ENCODE measurements around the gene FAM163A.
"Not testable (repeated sequence)": the region's sequence is repeated elsewhere in the genome, so short reads cannot be mapped to it uniquely, and the experiment has no call there.

The FAM163A gene

GRCh38 chr1:179831852-179832699 lies 89.0 kb downstream of the FAM163A start:
- peak overlapping the region; percentile 3 for H3K9ac ChIP-seq (ENCODE audit: low read depth, low read length, poor library complexity, severe bottlenecking)
- H3K27me3 ChIP-seq (ENCODE audit: insufficient read depth, low read length, poor library complexity, severe bottlenecking): no peaks in the 10 kb centered on the region
- H4K20me1 ChIP-seq (ENCODE audit: insufficient read depth, low read length, poor library complexity, severe bottlenecking): no peaks in the 10 kb centered on the region
- no peaks in the 10 kb centered on the region for H3K9me3 ChIP-seq (ENCODE audit: insufficient read depth, low read depth, low read length)
- peaks cover 19% of the 10 kb centered on the region for H3K4me1 ChIP-seq (ENCODE audit: insufficient read depth, low read length, poor library complexity, severe bottlenecking)
- H2AFZ ChIP-seq (ENCODE audit: low read length): peak overlapping the region; percentile 68
- no peaks in the 10 kb centered on the region for H3K9me2 ChIP-seq (replicated peaks; ENCODE audit: low read depth, low read length)
- no peaks in the 10 kb centered on the region for H3F3A ChIP-seq (ENCODE audit: low read depth)
- H3K79me2 ChIP-seq (ENCODE audit: insufficient read depth, low read length): no peaks in the 10 kb centered on the region
- H3K36me3 ChIP-seq (ENCODE audit: insufficient read depth, low read length): no peaks in the 10 kb centered on the region
- peak overlapping the region; percentile 58 for H3K4me2 ChIP-seq (ENCODE audit: low read depth, low read length, poor library complexity, severe bottlenecking)
- peak overlapping the region; percentile 18 for H3K4me3 ChIP-seq (ENCODE audit: low read length, poor library complexity, severe bottlenecking)
- no peak for TF ChIP-seq EZH2phosphoT487 (IDR thresholded peaks at IDR 0.05; ENCODE audit: borderline replicate concordance)
- TF ChIP-seq CTCF (conservative IDR thresholded peaks at IDR 0.05; ENCODE audit: low read length): no peak

- H3K4me2 ChIP-seq (ENCODE audit: low read depth, low read length, poor library complexity, severe bottlenecking); H3K27me3 ChIP-seq (ENCODE audit: insufficient read depth, low read length, poor library complexity, severe bottlenecking); H3K9me3 ChIP-seq (ENCODE audit: insufficient read depth, low read depth, low read length); H3K9me2 ChIP-seq (replicated peaks; ENCODE audit: low read depth, low read length); H3K79me2 ChIP-seq (ENCODE audit: insufficient read depth, low read length); H3K36me3 ChIP-seq (ENCODE audit: insufficient read depth, low read length); H3F3A ChIP-seq (ENCODE audit: low read depth); H3K9ac ChIP-seq (ENCODE audit: low read depth, low read length, poor library complexity, severe bottlenecking); H3K4me3 ChIP-seq (ENCODE audit: low read length, poor library complexity, severe bottlenecking); H4K20me1 ChIP-seq (ENCODE audit: insufficient read depth, low read length, poor library complexity, severe bottlenecking); H2AFZ ChIP-seq (ENCODE audit: low read length): not testable (repeated sequence)
- peaks cover 37% of the 10 kb centered on the region for H3K4me1 ChIP-seq (ENCODE audit: insufficient read depth, low read length, poor library complexity, severe bottlenecking)
These were observed 93.8 kb downstream of the FAM163A start for GRCh38 chr1:179836686-179837445.

- H3K4me3 ChIP-seq (ENCODE audit: low read length, poor library complexity, severe bottlenecking): peak overlapping the region; percentile 39
- H3K4me2 ChIP-seq (ENCODE audit: low read depth, low read length, poor library complexity, severe bottlenecking): peak overlapping the region; percentile 87
- TF ChIP-seq CTCF (conservative IDR thresholded peaks at IDR 0.05; ENCODE audit: low read length) (no peak), EZH2phosphoT487 (IDR thresholded peaks at IDR 0.05; ENCODE audit: borderline replicate concordance) (no peak)
- H3K9me3 ChIP-seq (ENCODE audit: insufficient read depth, low read depth, low read length): no peaks in the 10 kb centered on the region
- H3K36me3 ChIP-seq (ENCODE audit: insufficient read depth, low read length): 0 out of 2 replicates have a peak, but pooled peaks cover 1% of the 10 kb centered on the region
- H3K79me2 ChIP-seq (ENCODE audit: insufficient read depth, low read length): no peaks in the 10 kb centered on the region
- H3K9ac ChIP-seq (ENCODE audit: low read depth, low read length, poor library complexity, severe bottlenecking): peak overlapping the region; percentile 46
- no peaks in the 10 kb centered on the region for H4K20me1 ChIP-seq (ENCODE audit: insufficient read depth, low read length, poor library complexity, severe bottlenecking)
- H3K9me2 ChIP-seq (replicated peaks; ENCODE audit: low read depth, low read length): no peaks in the 10 kb centered on the region
- H2AFZ ChIP-seq (ENCODE audit: low read length): peak overlapping the region; percentile 80
- no peaks in the 10 kb centered on the region for H3K27me3 ChIP-seq (ENCODE audit: insufficient read depth, low read length, poor library complexity, severe bottlenecking)
- H3F3A ChIP-seq (ENCODE audit: low read depth): 0 out of 2 replicates have a peak, but pooled peaks cover 4% of the 10 kb centered on the region
- H3K4me1 ChIP-seq (ENCODE audit: insufficient read depth, low read length, poor library complexity, severe bottlenecking): peaks cover 31% of the 10 kb centered on the region
These were observed 97.0 kb downstream of the FAM163A start for GRCh38 chr1:179840107-179840506.
